ENCODE results near the gene TRIOBP.

Gene TRIOBP

GRCh38 chr22:37824674-37825641, 128.1 kb downstream of the TRIOBP start:
- DNase-seq (ENCODE audit: low spot score), result no peak

Data from hepatic stellate cell (primary cell).